ENCODE data around the gene CCHCR1.

DNA sequence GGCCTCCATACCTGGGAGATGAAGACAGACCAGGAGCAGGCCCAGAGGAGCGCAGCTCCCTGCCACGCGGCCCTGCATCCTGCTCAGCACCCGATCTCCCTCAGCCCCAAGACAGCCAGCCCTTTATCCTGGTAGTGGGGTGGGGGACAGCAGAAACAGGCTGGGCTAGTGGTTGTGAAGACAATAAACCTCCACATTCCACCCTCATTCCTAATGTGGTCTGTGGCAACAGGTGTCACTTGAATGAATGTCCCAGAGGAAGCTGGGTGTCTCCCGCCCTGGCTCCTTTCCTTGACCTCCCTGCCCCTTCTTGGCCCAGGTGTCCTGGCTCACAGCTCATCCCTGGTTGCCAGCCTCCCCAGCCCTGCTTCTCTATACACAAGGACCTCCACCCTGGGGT lies 45.1 kb downstream of the CCHCR1 start, which contains the start of gene C6orf15:
- TF ChIP-seq, protein P1, sequence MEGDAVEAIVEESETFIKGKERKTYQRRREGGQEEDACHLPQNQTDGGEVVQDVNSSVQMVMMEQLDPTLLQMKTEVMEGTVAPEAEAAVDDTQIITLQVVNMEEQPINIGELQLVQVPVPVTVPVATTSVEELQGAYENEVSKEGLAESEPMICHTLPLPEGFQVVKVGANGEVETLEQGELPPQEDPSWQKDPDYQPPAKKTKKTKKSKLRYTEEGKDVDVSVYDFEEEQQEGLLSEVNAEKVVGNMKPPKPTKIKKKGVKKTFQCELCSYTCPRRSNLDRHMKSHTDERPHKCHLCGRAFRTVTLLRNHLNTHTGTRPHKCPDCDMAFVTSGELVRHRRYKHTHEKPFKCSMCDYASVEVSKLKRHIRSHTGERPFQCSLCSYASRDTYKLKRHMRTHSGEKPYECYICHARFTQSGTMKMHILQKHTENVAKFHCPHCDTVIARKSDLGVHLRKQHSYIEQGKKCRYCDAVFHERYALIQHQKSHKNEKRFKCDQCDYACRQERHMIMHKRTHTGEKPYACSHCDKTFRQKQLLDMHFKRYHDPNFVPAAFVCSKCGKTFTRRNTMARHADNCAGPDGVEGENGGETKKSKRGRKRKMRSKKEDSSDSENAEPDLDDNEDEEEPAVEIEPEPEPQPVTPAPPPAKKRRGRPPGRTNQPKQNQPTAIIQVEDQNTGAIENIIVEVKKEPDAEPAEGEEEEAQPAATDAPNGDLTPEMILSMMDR (IDR thresholded peaks at IDR 0.05): no peak
- TF ChIP-seq POLR2A (IDR thresholded peaks at IDR 0.05): no peak

Measured in Peyer's patch (tissue), 4 donors.